ENCODE data around the gene GET4.

GET4 gene

GRCh38 chr7:856444-857095 lies 19.8 kb upstream of the GET4 start:
- TF ChIP-seq CTCF (conservative IDR thresholded peaks at IDR 0.05; ENCODE audit: low read depth), result no peak
- ChIA-PET CTCF (interaction anchor here (0.7 to 1.2 kb wide), 3 partner anchors 17 to 70 kb away, joined by 3 to 6 read pairs (median 3); no protein-coding TSS in a partner anchor), POLR2A (ENCODE audit: low non-redundant PET) (no interaction called here)
- H3K27ac ChIP-seq, result no peak overlapping the region; the same call in 1 of the 2 replicates
- DNase-seq (ENCODE audit: low spot score), result no peak

GRCh38 chr7:857661-858060 lies 18.7 kb upstream of the GET4 start:
- TF ChIP-seq CTCF (conservative IDR thresholded peaks at IDR 0.05; ENCODE audit: low read depth), result no peak
- ChIA-PET POLR2A (ENCODE audit: low non-redundant PET) (no interaction called here), CTCF (interaction anchor here (0.6 to 1.2 kb wide), 2 partner anchors 16 to 19 kb away, joined by 4 to 6 read pairs; no protein-coding TSS in a partner anchor)
- H3K27ac ChIP-seq, result peak overlapping the region; percentile 21
- no peak for DNase-seq (ENCODE audit: low spot score)

- H3K27ac ChIP-seq, result peak overlapping the region; percentile 39
- no peak for DNase-seq (ENCODE audit: low spot score)
- CTCF ChIA-PET, result interaction anchor here (2.1 kb wide), 1 partner anchor 14 kb away, joined by 5 read pairs; no protein-coding TSS in a partner anchor
- TF ChIP-seq CTCF (conservative IDR thresholded peaks at IDR 0.05; ENCODE audit: low read depth), result no peak
- POLR2A ChIA-PET (ENCODE audit: low non-redundant PET), result interaction anchor here (0.6 kb wide), 1 partner anchor 23 kb away, joined by 3 read pairs; no protein-coding TSS in a partner anchor
Observed at GRCh38 chr7:859359-860030, 16.9 kb upstream of the GET4 start.

GRCh38 chr7:860149-860548 lies 16.2 kb upstream of the GET4 start:
- ChIA-PET CTCF (interaction anchor here (2.1 kb wide), 1 partner anchor 13 kb away, joined by 5 read pairs; no protein-coding TSS in a partner anchor), POLR2A (ENCODE audit: low non-redundant PET) (no interaction called here)
- peak overlapping the region; percentile 17; the same call in 1 of the 2 replicates for H3K27ac ChIP-seq
- no peak for DNase-seq (ENCODE audit: low spot score)
- TF ChIP-seq CTCF (conservative IDR thresholded peaks at IDR 0.05; ENCODE audit: low read depth), result no peak

GRCh38 chr7:861222-861621 lies 15.1 kb upstream of the GET4 start:
- CTCF ChIA-PET, result interaction anchor here (0.6 to 2.1 kb wide), 3 partner anchors 12 to 75 kb away, joined by 3 to 5 read pairs (median 3); no protein-coding TSS in a partner anchor
- H3K27ac ChIP-seq, result peak overlapping the region; percentile 12
- TF ChIP-seq CTCF (conservative IDR thresholded peaks at IDR 0.05; ENCODE audit: low read depth), result no peak
- POLR2A ChIA-PET (ENCODE audit: low non-redundant PET), result interaction anchor here (0.6 kb wide), 1 partner anchor 287 kb away, joined by 3 read pairs; no protein-coding TSS in a partner anchor
- DNase-seq (ENCODE audit: low spot score), result no peak

- ChIA-PET POLR2A (ENCODE audit: low non-redundant PET) (interaction anchor here (0.6 kb wide), 1 partner anchor 9 kb away, joined by 3 read pairs; no protein-coding TSS in a partner anchor), CTCF (interaction anchor here (1.1 kb wide), 1 partner anchor 76 kb away, joined by 3 read pairs; no protein-coding TSS in a partner anchor)
- peak overlapping the region; percentile 12 for H3K27ac ChIP-seq
- DNase-seq (ENCODE audit: low spot score), result no peak
- TF ChIP-seq CTCF (conservative IDR thresholded peaks at IDR 0.05; ENCODE audit: low read depth), result no peak
Observed at GRCh38 chr7:862157-862556, 14.2 kb upstream of the GET4 start.

Data from RWPE1 (cell line).